Vagina (tissue), 2 donors: ENCODE results near the gene HOXB3. TPM values are rescaled to one million over a fixed set of nuclear protein-coding genes. Genes with fewer than 3 reads are reported as not detected.

Source experiments
- DNase-seq, 2 donors: peaks; one replicate each; pipeline ENCODE4 v3.0.0-alpha.2; 2017; ENCODE audit errors: extremely low spot score in 2 of 2
- H3K27ac ChIP-seq: fragments of 200-600 bp; sonication (generic); one replicate; pipeline ENCODE4 v1.5.1; 2019
- H3K27me3 ChIP-seq: fragments of 200-600 bp; sonication (generic); one replicate; pipeline ENCODE4 v1.5.1; 2019
- H3K36me3 ChIP-seq, 2 donors: fragments of 200-600 bp; sonication (generic); one replicate each; pipeline ENCODE4 v1.5.1; 2017 to 2019
- H3K4me1 ChIP-seq: fragments of 200-600 bp; sonication (generic); one replicate; pipeline ENCODE4 v1.5.1; 2019
- H3K4me3 ChIP-seq, 2 donors: fragments of 200-600 bp; sonication (generic); 1 replicate in 1 of 2; 2 replicates in 1 of 2; pipeline ENCODE4 v1.5.1; 2016 to 2019
- H3K9me3 ChIP-seq: fragments of 200-600 bp; sonication (generic); one replicate; pipeline ENCODE4 v1.5.1; 2019
- CTCF ChIP-seq, 3 experiments: fragments of 450-650 bp in 2 of 3; fragments of 200-600 bp in 1 of 3; sonication (generic) in 1 of 3; IDR thresholded peaks; one replicate each; pipeline ENCODE4 v1.5.1; 2017 to 2019; ENCODE audit warnings: antibody characterized with exemption in 3 of 3, mild to moderate bottlenecking in 2 of 3, moderate library complexity in 2 of 3
- POLR2A ChIP-seq, 2 donors: fragments of 450-650 bp; IDR thresholded peaks; one replicate each; pipeline ENCODE4 v1.6.1; 2017; ENCODE audit warnings: antibody characterized with exemption in 2 of 2, mild to moderate bottlenecking in 2 of 2, moderate library complexity in 2 of 2
- POLR2AphosphoS5 ChIP-seq, 2 donors: sonication (generic); formaldehyde crosslinking; IDR thresholded peaks; one replicate each; pipeline ENCODE4 v1.9.0; 2017; ENCODE audit warnings: antibody characterized with exemption in 2 of 2, mild to moderate bottlenecking in 2 of 2, low read depth in 1 of 2; ENCODE audit not compliant: insufficient read depth in 1 of 2
- intact Hi-C: fragments of 100-400 bp; cut with DNase I; formaldehyde crosslinking; loops from one replicate; pipeline ENCODE4 v1.15.1; 2023
- total RNA-seq: library from RNA; depleted of rRNA; stranded (reverse); fragments of >200 nt; gene quantifications from one replicate; pipeline ENCODE4 v1.2.3, GENCODE V29; 2016

The HOXB3 gene
- 17.7 TPM for total RNA-seq

- TF ChIP-seq POLR2A (IDR thresholded peaks at IDR 0.05), result no peak
- TF ChIP-seq CTCF (IDR thresholded peaks at IDR 0.05), result no peak
- no peak for TF ChIP-seq POLR2AphosphoS5 (IDR thresholded peaks at IDR 0.05; ENCODE audit: insufficient read depth in 1 of 2, low read depth in 1 of 2)
- Histone ChIP-seq H3K27me3 (peaks cover 6% of the 10 kb centered on the region), H3K4me3 (peak within 1 kb of the TSS in 1 of 2 donors; percentile 8), H3K4me1 (peaks cover 21% of the 10 kb centered on the region), H3K9me3 (no peaks in the 10 kb centered on the region), H3K36me3 (no peaks in the 10 kb centered on the region), H3K27ac (no peak within 1 kb of the TSS)
- no peak for DNase-seq
- intact Hi-C loops, result loop anchor here (10.0 kb wide), 1 partner anchor 565 kb away; no protein-coding TSS in a partner anchor
Observed at GRCh38 chr17:48589831-48590606, at the start of gene HOXB3. Gene HOXB3 (minus strand): TSS chr17:48590241. CDS start chr17:48552474, 37,767 bp downstream.

GRCh38 chr17:48639136-48639535 lies 49.1 kb upstream of the HOXB3 start:
- H3K4me3 ChIP-seq, result no peak overlapping the region
- no peaks in the 10 kb centered on the region for H3K4me1 ChIP-seq
- no peak for DNase-seq
- no peak overlapping the region for H3K27ac ChIP-seq
- no peaks in the 10 kb centered on the region for H3K9me3 ChIP-seq
- intact Hi-C loops, result no loop called here
- peaks cover 5% of the 10 kb centered on the region for H3K27me3 ChIP-seq
- H3K36me3 ChIP-seq, result no peaks in the 10 kb centered on the region
- no peak for TF ChIP-seq CTCF (IDR thresholded peaks at IDR 0.05)
- no peak for TF ChIP-seq POLR2A (IDR thresholded peaks at IDR 0.05)
- TF ChIP-seq POLR2AphosphoS5 (IDR thresholded peaks at IDR 0.05; ENCODE audit: insufficient read depth in 1 of 2, low read depth in 1 of 2), result no peak

DNA sequence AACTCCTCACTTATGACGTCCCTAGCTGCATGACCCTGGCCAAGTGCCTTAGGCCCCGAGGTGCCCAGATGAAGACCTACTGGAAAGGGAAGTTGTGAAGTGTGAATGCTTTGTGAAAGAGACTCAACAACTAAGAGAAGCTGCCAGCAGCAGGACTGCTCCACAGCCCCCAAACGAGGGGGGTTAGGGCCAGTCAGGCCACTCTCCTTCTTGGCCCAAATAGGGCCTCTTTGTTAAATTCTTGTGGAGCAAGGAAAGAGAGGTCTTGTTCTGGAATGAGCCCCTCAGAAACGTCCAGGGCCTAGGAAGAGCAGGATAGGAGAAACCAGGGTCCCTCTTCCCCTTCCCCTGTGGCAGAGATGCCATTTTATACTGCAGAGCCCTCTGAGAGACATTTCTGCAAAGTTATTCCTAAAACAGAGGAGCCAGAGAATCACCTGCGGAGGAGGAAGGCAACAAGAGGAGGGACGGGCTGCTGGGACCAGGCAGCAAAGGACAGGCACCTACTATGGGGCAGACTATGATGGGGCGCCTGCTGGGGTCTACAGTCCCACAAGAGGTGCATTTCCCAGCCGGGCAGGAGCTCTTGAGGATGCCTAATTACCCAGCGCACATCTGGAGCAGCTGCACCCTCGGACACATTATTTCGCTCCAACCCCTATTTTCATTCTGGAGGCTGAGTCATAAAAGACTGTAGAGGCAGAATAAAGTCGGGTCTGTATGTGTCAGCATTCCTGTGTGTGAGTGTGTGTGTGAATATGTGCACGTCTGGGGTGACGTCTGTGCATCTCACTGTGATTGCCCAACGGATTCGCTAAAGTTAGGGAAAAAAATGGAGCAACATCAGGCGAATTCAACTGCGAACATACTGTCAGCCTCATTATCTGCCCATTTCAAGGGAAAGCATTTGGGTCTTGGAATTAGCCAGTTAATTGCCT lies 47.6 kb upstream of the HOXB3 start:
- intact Hi-C loops, result no loop called here
- no peaks in the 10 kb centered on the region for H3K36me3 ChIP-seq
- H3K9me3 ChIP-seq, result no peaks in the 10 kb centered on the region
- H3K27me3 ChIP-seq, result peaks cover 5% of the 10 kb centered on the region
- H3K4me1 ChIP-seq, result peaks cover 9% of the 10 kb centered on the region
- no peak overlapping the region for H3K27ac ChIP-seq
- TF ChIP-seq POLR2A (IDR thresholded peaks at IDR 0.05), result no peak
- no peak for TF ChIP-seq CTCF (IDR thresholded peaks at IDR 0.05)
- TF ChIP-seq POLR2AphosphoS5 (IDR thresholded peaks at IDR 0.05; ENCODE audit: insufficient read depth in 1 of 2, low read depth in 1 of 2), result no peak
- H3K4me3 ChIP-seq, result no peak overlapping the region
- no peak for DNase-seq

GRCh38 chr17:48636177-48637018 lies 46.4 kb upstream of the HOXB3 start:
- no peak overlapping the region for H3K27ac ChIP-seq
- H3K4me3 ChIP-seq, result no peak overlapping the region
- no peaks in the 10 kb centered on the region for H3K9me3 ChIP-seq
- H3K27me3 ChIP-seq, result peaks cover 2% of the 10 kb centered on the region
- TF ChIP-seq CTCF (IDR thresholded peaks at IDR 0.05) (peak in 1 of 3 experiments; percentile 24), POLR2A (IDR thresholded peaks at IDR 0.05) (no peak), POLR2AphosphoS5 (IDR thresholded peaks at IDR 0.05; ENCODE audit: insufficient read depth in 1 of 2, low read depth in 1 of 2) (no peak)
- H3K36me3 ChIP-seq, result no peaks in the 10 kb centered on the region
- intact Hi-C loops, result no loop called here
- peaks cover 9% of the 10 kb centered on the region for H3K4me1 ChIP-seq
- DNase-seq, result no peak
